Right atrium auricular region (tissue), 2 donors: Measurements from ENCODE around the gene C2CD4D. TPM values are rescaled to one million over a fixed set of nuclear protein-coding genes. Genes with fewer than 3 reads are reported as not detected.
"Not testable (repeated sequence)": the region's sequence is repeated elsewhere in the genome, so short reads cannot be mapped to it uniquely, and the experiment has no call there.

Source experiments
- DNase-seq: peaks from one replicate; pipeline ENCODE4 v3.0.0-alpha.2; 2019; ENCODE audit warnings: low spot score
- H3K27ac ChIP-seq, 2 donors: fragments of 200-600 bp; sonication (generic); 1 replicate in 1 of 2; 2 replicates in 1 of 2; pipeline ENCODE4 v1.5.1; 2016 to 2019
- H3K27me3 ChIP-seq, 2 donors: fragments of 200-600 bp; sonication (generic); one replicate each; pipeline versions ENCODE4 v1.5.1 to v1.6.0; 2017 to 2019
- H3K36me3 ChIP-seq: fragments of 200-600 bp; sonication (generic); one replicate; pipeline ENCODE4 v1.5.1; 2016
- H3K4me1 ChIP-seq, 2 donors: fragments of 200-600 bp; sonication (generic); one replicate each; pipeline versions ENCODE4 v1.5.1 to v1.6.0; 2017 to 2019
- H3K4me3 ChIP-seq, 2 donors: fragments of 200-600 bp; sonication (generic); 1 replicate in 1 of 2; 2 replicates in 1 of 2; pipeline ENCODE4 v1.5.1; 2017 to 2019; ENCODE audit warnings: mild to moderate bottlenecking in 1 of 2, moderate library complexity in 1 of 2
- H3K9me3 ChIP-seq, 2 donors: fragments of 200-600 bp; sonication (generic); one replicate each; pipeline ENCODE4 v1.5.1; 2019
- total RNA-seq, 2 donors: library from RNA; depleted of rRNA; stranded (reverse); fragments of >200 nt; gene quantifications; one replicate each; pipeline ENCODE4 v1.1.0, GENCODE V29; 2016
- TF ChIP-seq, protein P1 (sequence below), 2 donors: fragments of 200-600 bp; sonication (generic); IDR thresholded peaks; one replicate each; pipeline ENCODE4 v1.5.1; 2019; ENCODE audit warnings: antibody characterized with exemption in 2 of 2

C2CD4D gene
- total RNA-seq, 2 donors from 2014 or later = not detected

DNA sequence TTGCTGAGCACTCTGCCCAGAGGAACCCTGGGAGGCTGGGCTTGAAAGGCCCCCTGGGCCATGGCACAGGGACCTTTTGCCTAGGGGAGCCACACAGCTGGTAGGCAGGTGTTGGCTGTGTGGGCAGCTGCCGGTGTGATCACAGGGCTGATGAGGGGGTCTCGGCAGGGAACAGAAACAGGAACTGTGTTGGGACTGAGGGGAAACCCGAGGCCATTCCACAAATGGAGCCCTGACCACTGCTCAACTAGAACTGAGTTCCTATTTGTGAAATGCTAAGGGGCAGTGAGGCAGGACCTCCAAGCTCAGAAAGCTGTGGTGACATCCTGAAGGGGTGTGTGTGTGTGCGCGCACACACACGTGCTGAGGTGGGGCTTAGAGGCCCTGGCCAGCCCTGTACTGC, 20.3 kb upstream of the C2CD4D start:
- H3K36me3 ChIP-seq = no peaks in the 10 kb centered on the region
- peaks cover 0 to 12% of the 10 kb centered on the region in 2 donors for H3K4me1 ChIP-seq
- no peaks in the 10 kb centered on the region for H3K27me3 ChIP-seq
- no peak overlapping the region for H3K27ac ChIP-seq
- H3K9me3 ChIP-seq = no peaks in the 10 kb centered on the region
- DNase-seq = no peak
- no peak overlapping the region for H3K4me3 ChIP-seq
- TF ChIP-seq, protein P1, sequence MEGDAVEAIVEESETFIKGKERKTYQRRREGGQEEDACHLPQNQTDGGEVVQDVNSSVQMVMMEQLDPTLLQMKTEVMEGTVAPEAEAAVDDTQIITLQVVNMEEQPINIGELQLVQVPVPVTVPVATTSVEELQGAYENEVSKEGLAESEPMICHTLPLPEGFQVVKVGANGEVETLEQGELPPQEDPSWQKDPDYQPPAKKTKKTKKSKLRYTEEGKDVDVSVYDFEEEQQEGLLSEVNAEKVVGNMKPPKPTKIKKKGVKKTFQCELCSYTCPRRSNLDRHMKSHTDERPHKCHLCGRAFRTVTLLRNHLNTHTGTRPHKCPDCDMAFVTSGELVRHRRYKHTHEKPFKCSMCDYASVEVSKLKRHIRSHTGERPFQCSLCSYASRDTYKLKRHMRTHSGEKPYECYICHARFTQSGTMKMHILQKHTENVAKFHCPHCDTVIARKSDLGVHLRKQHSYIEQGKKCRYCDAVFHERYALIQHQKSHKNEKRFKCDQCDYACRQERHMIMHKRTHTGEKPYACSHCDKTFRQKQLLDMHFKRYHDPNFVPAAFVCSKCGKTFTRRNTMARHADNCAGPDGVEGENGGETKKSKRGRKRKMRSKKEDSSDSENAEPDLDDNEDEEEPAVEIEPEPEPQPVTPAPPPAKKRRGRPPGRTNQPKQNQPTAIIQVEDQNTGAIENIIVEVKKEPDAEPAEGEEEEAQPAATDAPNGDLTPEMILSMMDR (IDR thresholded peaks at IDR 0.05) = no peak

DNA sequence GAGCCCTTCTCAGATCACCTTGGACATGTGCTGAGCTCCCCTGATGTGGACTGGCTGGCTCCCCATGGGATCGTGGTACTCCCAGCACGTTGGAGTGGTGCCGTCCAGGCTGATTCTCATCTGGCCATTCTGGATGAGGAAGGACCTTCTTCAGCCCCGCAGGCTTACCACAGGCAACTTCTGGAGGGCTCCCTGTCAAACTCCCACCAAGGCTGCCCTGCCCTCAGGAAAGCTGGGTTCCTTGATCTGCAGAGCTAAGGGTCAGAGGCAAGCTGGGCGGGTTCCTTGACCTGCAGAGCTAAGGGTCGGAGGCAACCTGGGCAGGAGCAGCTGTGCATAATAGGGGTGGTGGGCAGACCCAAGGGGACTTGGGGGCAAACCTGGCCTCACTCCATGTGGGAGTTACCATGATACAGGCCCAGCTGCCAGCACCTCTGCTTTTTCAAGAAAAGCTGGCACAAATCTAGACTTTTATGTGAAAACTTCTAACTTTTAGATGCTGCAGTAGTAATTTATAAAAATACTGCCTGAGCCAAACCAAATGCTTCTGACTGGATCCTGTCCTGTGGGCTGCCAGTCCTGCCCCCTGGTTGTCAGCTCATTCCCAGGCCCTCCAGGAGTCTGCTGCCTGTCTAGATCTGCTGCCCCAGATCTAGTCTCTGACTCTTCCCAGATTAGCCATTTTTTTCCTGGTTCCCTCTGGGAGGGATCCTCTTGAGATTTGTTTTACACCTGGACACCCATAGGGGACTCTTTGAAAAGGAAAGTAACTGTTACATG, 19.5 kb upstream of the C2CD4D start:
- peaks cover 0 to 12% of the 10 kb centered on the region in 2 donors for H3K4me1 ChIP-seq
- H3K36me3 ChIP-seq = no peaks in the 10 kb centered on the region
- H3K9me3 ChIP-seq = no peaks in the 10 kb centered on the region
- H3K27me3 ChIP-seq = no peaks in the 10 kb centered on the region
- H3K27ac ChIP-seq = no peak overlapping the region
- DNase-seq = peak; percentile 36
- TF ChIP-seq, protein P1 (IDR thresholded peaks at IDR 0.05) = no peak
- no peak overlapping the region for H3K4me3 ChIP-seq

DNA sequence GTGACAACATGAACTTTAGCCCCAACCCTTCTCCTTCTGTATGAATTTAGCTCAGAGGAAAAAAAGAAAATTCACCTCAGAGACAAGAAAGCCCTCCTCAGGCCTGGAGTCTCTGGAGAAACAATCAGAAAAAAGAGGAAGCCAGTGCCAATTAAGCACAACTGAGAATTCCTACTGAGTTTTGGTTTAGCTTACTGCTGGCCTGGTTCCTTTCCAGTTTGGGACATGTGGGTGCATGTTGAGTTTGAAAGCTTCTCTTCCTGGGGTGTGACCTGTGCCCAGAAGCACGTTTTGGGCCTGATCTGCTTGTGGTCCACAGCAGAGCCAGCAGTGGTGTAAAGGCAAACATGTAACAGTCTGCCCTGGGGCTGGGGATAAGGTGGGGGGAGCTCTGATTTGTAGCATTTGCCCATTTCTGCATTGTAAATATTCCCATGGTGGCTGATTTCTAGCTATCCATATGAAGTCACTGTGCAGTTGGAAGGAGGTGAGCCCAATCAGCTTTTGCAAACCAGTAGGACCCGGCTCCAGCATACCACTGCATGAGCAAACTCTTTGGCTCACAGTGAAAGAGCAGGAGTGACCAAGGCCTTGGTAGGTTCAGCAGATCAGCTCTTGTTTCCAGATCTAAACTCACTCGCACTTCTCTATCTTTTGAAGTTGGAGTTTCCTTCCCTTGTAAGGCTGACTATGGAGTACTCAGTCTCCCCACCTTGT, 18.6 kb upstream of the C2CD4D start:
- TF ChIP-seq, protein P1 (IDR thresholded peaks at IDR 0.05) = no peak
- no peaks in the 10 kb centered on the region for H3K36me3 ChIP-seq
- H3K4me1 ChIP-seq = peaks cover 0 to 12% of the 10 kb centered on the region in 2 donors
- no peaks in the 10 kb centered on the region for H3K27me3 ChIP-seq
- no peak overlapping the region for H3K27ac ChIP-seq
- peak; percentile 60 for DNase-seq
- H3K9me3 ChIP-seq = no peaks in the 10 kb centered on the region
- no peak overlapping the region for H3K4me3 ChIP-seq

DNA sequence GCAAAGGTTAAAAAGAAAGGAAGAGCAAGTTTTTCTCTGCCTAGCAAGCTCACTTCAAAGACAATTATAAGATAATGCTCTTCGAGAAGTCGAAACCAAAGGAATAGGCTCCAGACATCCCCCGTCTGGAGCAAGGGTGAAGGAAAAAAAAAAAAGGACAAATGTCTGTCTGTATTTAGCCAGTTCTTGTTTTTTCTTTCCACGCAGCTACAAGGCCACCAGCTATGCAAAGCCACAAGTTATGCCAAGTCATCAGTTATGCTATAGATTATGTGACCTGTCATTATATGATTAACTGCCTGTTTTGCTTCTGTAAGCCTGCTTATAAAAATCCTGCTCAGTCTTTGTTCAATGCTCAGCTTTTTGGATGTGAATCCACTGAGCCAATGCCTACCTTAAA, 16.3 kb upstream of the C2CD4D start:
- TF ChIP-seq, protein P1 (IDR thresholded peaks at IDR 0.05) = no peak
- no peak for DNase-seq
- Histone ChIP-seq H3K36me3 (no peaks in the 10 kb centered on the region), H3K27me3 (no peaks in the 10 kb centered on the region), H3K27ac (peak overlapping the region; percentile 35 to 43), H3K4me1 (peaks cover 0 to 12% of the 10 kb centered on the region in 2 donors), H3K9me3 (no peaks in the 10 kb centered on the region), H3K4me3 (no peak overlapping the region)

DNA sequence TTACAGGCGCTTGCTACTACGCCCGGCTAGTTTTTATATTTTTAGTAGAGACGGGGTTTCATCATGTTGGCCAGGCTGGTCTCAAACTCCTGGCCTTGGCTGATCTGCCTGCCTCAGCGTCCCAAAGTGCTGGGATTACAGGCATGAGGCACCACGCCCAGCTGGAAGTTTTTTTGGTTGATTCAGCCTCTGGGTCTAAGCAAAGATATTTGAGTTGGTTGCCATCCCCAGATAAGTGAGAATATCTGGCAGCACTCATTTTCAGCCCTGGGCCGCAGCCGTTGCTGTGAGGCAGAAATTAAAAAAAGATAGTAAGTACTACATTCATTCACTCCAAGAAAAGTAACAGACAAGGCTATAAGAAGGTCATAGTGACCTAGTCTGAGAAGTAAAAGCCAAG, 15.9 kb upstream of the C2CD4D start:
- not testable (repeated sequence) for H3K27me3 ChIP-seq, H3K9me3 ChIP-seq, H3K4me3 ChIP-seq, H3K36me3 ChIP-seq
- peak; percentile 67 for DNase-seq
- Histone ChIP-seq H3K4me1 (peaks cover 0 to 12% of the 10 kb centered on the region in 2 donors), H3K27ac (peak overlapping the region; percentile 35 to 43)

DNA sequence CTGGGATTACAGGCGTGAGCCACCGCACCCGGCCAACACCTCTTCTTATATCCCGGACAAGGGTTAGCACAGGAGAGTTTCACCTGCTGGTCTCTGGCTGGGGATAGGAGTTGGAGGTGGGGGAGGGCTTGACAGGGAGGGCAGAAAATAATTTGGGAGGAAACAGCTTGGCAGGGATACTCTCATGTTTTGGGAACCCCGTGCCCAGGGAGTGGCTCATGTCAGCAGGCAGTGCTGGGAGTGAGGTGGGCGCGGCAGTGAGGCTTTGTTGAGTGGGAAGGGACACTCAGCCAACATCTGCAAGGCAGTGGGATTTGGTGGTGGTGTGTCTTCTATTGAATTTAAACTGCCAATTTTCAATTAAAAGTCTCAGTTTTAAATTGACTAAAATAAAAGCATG, 15.0 kb upstream of the C2CD4D start:
- no peaks in the 10 kb centered on the region for H3K27me3 ChIP-seq
- no peak overlapping the region for H3K27ac ChIP-seq
- no peaks in the 10 kb centered on the region for H3K36me3 ChIP-seq
- peaks cover 0 to 12% of the 10 kb centered on the region in 2 donors for H3K4me1 ChIP-seq
- TF ChIP-seq, protein P1 (IDR thresholded peaks at IDR 0.05) = no peak
- peak; percentile 34 for DNase-seq
- H3K4me3 ChIP-seq = no peak overlapping the region
- H3K9me3 ChIP-seq = no peaks in the 10 kb centered on the region
